Measurements from ENCODE around the gene NT5C.
A peak's percentile ranks its signal among the peaks of the same experiment; 100 is the strongest.
"Not testable (repeated sequence)": the region's sequence is repeated elsewhere in the genome, so short reads cannot be mapped to it uniquely, and the experiment has no call there.

The NT5C gene

GRCh38 chr17:75130059-75130631 is 1.4 kb downstream of the NT5C start:
- Histone ChIP-seq H2AFZ (ENCODE audit: low read length) (no peak overlapping the region), H3K4me2 (ENCODE audit: low read depth, low read length, poor library complexity, severe bottlenecking) (peak overlapping the region; percentile 82), H3K9ac (ENCODE audit: low read depth, low read length, poor library complexity, severe bottlenecking) (peak overlapping the region; percentile 92), H3K9me3 (ENCODE audit: insufficient read depth, low read depth, low read length) (no peaks in the 10 kb centered on the region), H4K20me1 (ENCODE audit: insufficient read depth, low read length, poor library complexity, severe bottlenecking) (peaks cover 13% of the 10 kb centered on the region), H3K4me1 (ENCODE audit: insufficient read depth, low read length, poor library complexity, severe bottlenecking) (peaks cover 12% of the 10 kb centered on the region), H3K4me3 (ENCODE audit: low read length, poor library complexity, severe bottlenecking) (peak overlapping the region; percentile 85), H3K27me3 (ENCODE audit: insufficient read depth, low read length, poor library complexity, severe bottlenecking) (no peaks in the 10 kb centered on the region), H3K36me3 (ENCODE audit: insufficient read depth, low read length) (peaks cover 13% of the 10 kb centered on the region; the same call in 1 of the 2 replicates), H3K79me2 (ENCODE audit: insufficient read depth, low read length) (peaks cover 27% of the 10 kb centered on the region), H3K9me2 (replicated peaks; ENCODE audit: low read depth, low read length) (no peaks in the 10 kb centered on the region), H3F3A (ENCODE audit: low read depth) (peaks cover 14% of the 10 kb centered on the region; the same call in 1 of the 2 replicates)
- TF ChIP-seq EZH2phosphoT487 (IDR thresholded peaks at IDR 0.05; ENCODE audit: borderline replicate concordance) (no peak), CTCF (conservative IDR thresholded peaks at IDR 0.05; ENCODE audit: low read length) (no peak)

DNA sequence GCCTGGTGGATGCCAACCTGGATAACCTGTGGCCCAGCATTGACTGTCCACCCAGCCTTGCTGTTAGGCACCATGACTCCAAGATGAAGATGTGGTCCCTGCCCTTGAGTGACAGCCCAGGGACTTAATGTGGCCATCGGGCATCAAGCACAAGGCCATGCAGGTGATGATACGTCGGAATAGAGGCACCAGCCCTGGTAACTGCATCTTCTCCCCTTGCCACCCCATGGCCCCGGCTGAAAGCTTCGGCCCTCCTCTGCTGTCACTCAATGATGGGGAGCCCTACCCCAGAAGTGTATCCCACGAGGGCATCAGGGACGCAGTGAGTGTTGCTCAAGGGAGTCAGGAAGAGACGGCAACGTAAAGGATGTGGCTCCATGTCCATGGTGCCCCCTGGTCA is 2.0 kb downstream of the NT5C start:
- H2AFZ ChIP-seq (ENCODE audit: low read length): no peak overlapping the region
- H3K9me3 ChIP-seq (ENCODE audit: insufficient read depth, low read depth, low read length): no peaks in the 10 kb centered on the region
- H3F3A ChIP-seq (ENCODE audit: low read depth): 0 out of 2 replicates have a peak, but pooled peaks cover 9% of the 10 kb centered on the region
- peaks cover 12% of the 10 kb centered on the region for H4K20me1 ChIP-seq (ENCODE audit: insufficient read depth, low read length, poor library complexity, severe bottlenecking)
- no peaks in the 10 kb centered on the region for H3K27me3 ChIP-seq (ENCODE audit: insufficient read depth, low read length, poor library complexity, severe bottlenecking)
- no peak overlapping the region for H3K9ac ChIP-seq (ENCODE audit: low read depth, low read length, poor library complexity, severe bottlenecking)
- no peak overlapping the region for H3K4me3 ChIP-seq (ENCODE audit: low read length, poor library complexity, severe bottlenecking)
- no peaks in the 10 kb centered on the region for H3K9me2 ChIP-seq (replicated peaks; ENCODE audit: low read depth, low read length)
- peak overlapping the region; percentile 82 for H3K4me2 ChIP-seq (ENCODE audit: low read depth, low read length, poor library complexity, severe bottlenecking)
- H3K79me2 ChIP-seq (ENCODE audit: insufficient read depth, low read length): peaks cover 26% of the 10 kb centered on the region
- peaks cover 15% of the 10 kb centered on the region for H3K4me1 ChIP-seq (ENCODE audit: insufficient read depth, low read length, poor library complexity, severe bottlenecking)
- H3K36me3 ChIP-seq (ENCODE audit: insufficient read depth, low read length): peaks cover 7% of the 10 kb centered on the region; the same call in 1 of the 2 replicates
- no peak for TF ChIP-seq CTCF (conservative IDR thresholded peaks at IDR 0.05; ENCODE audit: low read length)
- TF ChIP-seq EZH2phosphoT487 (IDR thresholded peaks at IDR 0.05; ENCODE audit: borderline replicate concordance): no peak

- Histone ChIP-seq H3K4me2 (ENCODE audit: low read depth, low read length, poor library complexity, severe bottlenecking) (no peak overlapping the region), H2AFZ (ENCODE audit: low read length) (no peak overlapping the region), H3K4me3 (ENCODE audit: low read length, poor library complexity, severe bottlenecking) (no peak overlapping the region), H3F3A (ENCODE audit: low read depth) (0 out of 2 replicates have a peak, but pooled peaks cover 4% of the 10 kb centered on the region), H3K4me1 (ENCODE audit: insufficient read depth, low read length, poor library complexity, severe bottlenecking) (peaks cover 22% of the 10 kb centered on the region), H3K9ac (ENCODE audit: low read depth, low read length, poor library complexity, severe bottlenecking) (no peak overlapping the region), H3K9me3 (ENCODE audit: insufficient read depth, low read depth, low read length) (no peaks in the 10 kb centered on the region), H3K36me3 (ENCODE audit: insufficient read depth, low read length) (peaks cover 6% of the 10 kb centered on the region; the same call in 1 of the 2 replicates), H3K27me3 (ENCODE audit: insufficient read depth, low read length, poor library complexity, severe bottlenecking) (no peaks in the 10 kb centered on the region), H3K79me2 (ENCODE audit: insufficient read depth, low read length) (peaks cover 26% of the 10 kb centered on the region), H3K9me2 (replicated peaks; ENCODE audit: low read depth, low read length) (no peaks in the 10 kb centered on the region), H4K20me1 (ENCODE audit: insufficient read depth, low read length, poor library complexity, severe bottlenecking) (peaks cover 12% of the 10 kb centered on the region)
- TF ChIP-seq CTCF (conservative IDR thresholded peaks at IDR 0.05; ENCODE audit: low read length) (no peak), EZH2phosphoT487 (IDR thresholded peaks at IDR 0.05; ENCODE audit: borderline replicate concordance) (no peak)
Measured at GRCh38 chr17:75128694-75129505, 2.6 kb downstream of the NT5C start.

DNA sequence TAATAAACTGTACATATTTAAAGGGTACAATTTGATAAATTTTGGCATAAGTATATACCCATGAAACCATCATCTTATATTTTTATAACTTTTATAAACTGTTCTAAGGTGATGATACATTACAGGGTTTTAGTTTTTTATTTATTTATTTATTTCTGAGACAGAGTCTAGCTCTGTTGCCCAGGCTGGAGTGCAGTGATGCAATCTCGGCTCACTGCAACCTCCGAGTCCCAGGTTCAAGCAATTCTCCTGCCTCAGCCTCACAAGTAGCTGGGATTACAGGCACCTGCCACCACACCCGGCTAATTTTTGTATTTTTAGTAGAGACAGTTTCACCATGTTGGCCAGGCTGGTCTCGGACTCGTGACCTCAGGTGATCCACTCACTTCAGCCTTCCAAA is 3.6 kb downstream of the NT5C start:
- H4K20me1 ChIP-seq (ENCODE audit: insufficient read depth, low read length, poor library complexity, severe bottlenecking): peaks cover 12% of the 10 kb centered on the region
- not testable (repeated sequence) for H3K4me2 ChIP-seq (ENCODE audit: low read depth, low read length, poor library complexity, severe bottlenecking); H3K9me3 ChIP-seq (ENCODE audit: insufficient read depth, low read depth, low read length); H3K4me3 ChIP-seq (ENCODE audit: low read length, poor library complexity, severe bottlenecking); H3K36me3 ChIP-seq (ENCODE audit: insufficient read depth, low read length); H3F3A ChIP-seq (ENCODE audit: low read depth); H3K9me2 ChIP-seq (replicated peaks; ENCODE audit: low read depth, low read length); H2AFZ ChIP-seq (ENCODE audit: low read length); H3K27me3 ChIP-seq (ENCODE audit: insufficient read depth, low read length, poor library complexity, severe bottlenecking); H3K9ac ChIP-seq (ENCODE audit: low read depth, low read length, poor library complexity, severe bottlenecking)
- H3K4me1 ChIP-seq (ENCODE audit: insufficient read depth, low read length, poor library complexity, severe bottlenecking): peaks cover 23% of the 10 kb centered on the region
- peaks cover 23% of the 10 kb centered on the region for H3K79me2 ChIP-seq (ENCODE audit: insufficient read depth, low read length)
